SU-DHL-6 (cell line): ENCODE results near the gene CHPF2.
A peak's percentile ranks its signal among the peaks of the same experiment; 100 is the strongest.

Experiments used
- H2AFZ ChIP-seq: fragments of 200-600 bp; sonication (generic); 2 replicates; pipeline ENCODE4 v1.6.1; 2014; ENCODE audit warnings: low read depth, mild to moderate bottlenecking, moderate library complexity, mixed read lengths, antibody characterized with exemption, low read length; ENCODE audit not compliant: severe bottlenecking
- H3F3A ChIP-seq: fragments of 200-600 bp; shearing (Covaris generic); 2 replicates; pipeline ENCODE4 v1.6.0; 2016; ENCODE audit warnings: antibody characterized with exemption, mild to moderate bottlenecking; ENCODE audit not compliant: insufficient read depth
- H3K27ac ChIP-seq: fragments of 200-600 bp; sonication (generic); 2 replicates; pipeline ENCODE4 v1.5.1; 2016; ENCODE audit warnings: low read depth, mild to moderate bottlenecking, low read length, moderate library complexity, mixed read lengths
- H3K27me3 ChIP-seq: fragments of 200-600 bp; sonication (generic), shearing (Covaris generic); 2 replicates; pipeline ENCODE4 v1.6.0; 2014; ENCODE audit warnings: mild to moderate bottlenecking, low read length
- H3K36me3 ChIP-seq: fragments of 200-600 bp; sonication (generic); 2 replicates; pipeline ENCODE4 v1.6.1; 2014; ENCODE audit warnings: mild to moderate bottlenecking, low read length, mixed read lengths
- H3K4me2 ChIP-seq: fragments of 300-600, 200-600 bp; shearing (Covaris generic), sonication (generic); 2 replicates; pipeline ENCODE4 v1.6.0; 2014; ENCODE audit warnings: low read length, low read depth, mild to moderate bottlenecking; ENCODE audit not compliant: poor library complexity, severe bottlenecking
- H3K4me3 ChIP-seq: fragments of 200-600 bp; sonication (generic); 2 replicates; pipeline ENCODE4 v1.5.1; 2014; ENCODE audit warnings: antibody characterized with exemption, low read length, mild to moderate bottlenecking, mixed read lengths; ENCODE audit not compliant: insufficient read depth, poor library complexity, severe bottlenecking
- H3K79me2 ChIP-seq: fragments of 200-600 bp; sonication (generic); 2 replicates; pipeline ENCODE4 v1.6.1; 2014; ENCODE audit warnings: mild to moderate bottlenecking, low read length, moderate library complexity; ENCODE audit not compliant: insufficient read depth
- H3K9ac ChIP-seq: fragments of 200-600 bp; sonication (generic); 2 replicates; pipeline ENCODE4 v1.7.0; 2014; ENCODE audit warnings: mild to moderate bottlenecking, low read length
- H3K9me2 ChIP-seq: fragments of 200-600 bp; sonication (generic); replicated peaks from 2 replicates; pipeline ENCODE4 v1.6.1; 2014; ENCODE audit warnings: low read length; ENCODE audit not compliant: insufficient read depth
- H3K9me3 ChIP-seq: fragments of 200-600 bp; sonication (generic); 2 replicates; pipeline ENCODE4 v1.6.1; 2014; ENCODE audit warnings: low read length, mixed read lengths; ENCODE audit not compliant: insufficient read depth
- H4K20me1 ChIP-seq: fragments of 200-600 bp; sonication (generic); 2 replicates; pipeline ENCODE4 v1.6.1; 2014; ENCODE audit warnings: low read depth, mild to moderate bottlenecking, antibody characterized with exemption, low read length, moderate library complexity, mixed read lengths
- EZH2phosphoT487 ChIP-seq: fragments of 200-600 bp; sonication (generic), shearing (Covaris generic); conservative IDR thresholded peaks from 2 replicates; pipeline ENCODE4 v1.6.1; 2018; ENCODE audit warnings: mild to moderate bottlenecking, antibody characterized with exemption, low read length, moderate library complexity, mixed read lengths
- TF ChIP-seq, protein P1 (sequence below): fragments of 200-600 bp; sonication (generic); IDR thresholded peaks from one replicate; pipeline ENCODE4 v1.5.1; 2017; ENCODE audit warnings: antibody characterized with exemption, mild to moderate bottlenecking, low read length, moderate library complexity; ENCODE audit not compliant: insufficient read depth, poor library complexity, severe bottlenecking

CHPF2 gene

DNA sequence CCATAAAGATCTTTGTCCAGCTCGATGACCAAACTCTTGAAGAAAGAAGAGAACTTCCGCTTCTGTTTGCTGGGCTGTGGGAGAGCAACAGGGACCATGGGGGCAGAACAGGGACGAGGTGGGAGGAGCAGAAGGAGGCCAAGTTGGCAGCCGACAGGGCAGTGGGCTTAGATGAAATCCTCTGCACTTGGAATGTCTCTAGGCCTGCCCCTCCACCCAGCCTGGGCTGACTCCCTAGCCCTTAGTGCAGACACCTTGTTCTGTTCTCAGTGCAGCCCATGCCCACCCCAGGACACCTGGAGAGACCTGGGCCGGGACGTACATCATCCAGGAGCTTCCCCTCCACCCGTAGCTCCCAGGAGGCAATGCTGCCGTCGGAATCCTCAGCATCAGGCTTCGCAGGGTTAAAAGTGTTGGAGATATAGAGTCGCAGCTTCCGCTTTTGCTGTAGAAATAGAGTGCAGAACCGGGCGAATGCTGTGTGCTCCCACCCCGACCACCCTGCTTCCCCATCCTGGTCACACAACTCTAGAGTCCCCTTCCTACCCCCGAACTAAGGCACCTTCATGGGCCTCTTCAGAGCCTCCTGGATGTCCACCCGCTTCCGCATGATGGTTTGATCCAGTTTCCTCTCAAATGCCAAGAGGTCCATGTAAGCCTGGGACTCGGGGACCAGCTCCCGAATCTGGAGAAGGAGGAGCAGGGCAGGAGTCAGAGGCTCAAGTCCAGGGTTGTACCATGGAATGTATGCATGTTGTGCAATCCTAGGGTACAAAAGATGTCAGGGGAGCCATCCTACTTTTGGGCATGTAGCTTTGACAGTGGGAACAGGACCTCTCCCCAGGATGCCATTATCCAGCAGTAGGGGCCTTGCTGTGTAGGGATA lies 10.1 kb downstream of the CHPF2 start:
- no peak overlapping the region for H3K9ac ChIP-seq
- no peaks in the 10 kb centered on the region for H3K27me3 ChIP-seq
- H3K27ac ChIP-seq = no peak overlapping the region
- H3F3A ChIP-seq = no peaks in the 10 kb centered on the region
- H3K9me2 ChIP-seq = no peaks in the 10 kb centered on the region
- H2AFZ ChIP-seq = no peak overlapping the region
- H3K9me3 ChIP-seq = no peaks in the 10 kb centered on the region
- no peak overlapping the region for H3K4me2 ChIP-seq
- no peaks in the 10 kb centered on the region for H4K20me1 ChIP-seq
- H3K4me3 ChIP-seq = no peak overlapping the region
- no peaks in the 10 kb centered on the region for H3K36me3 ChIP-seq
- H3K79me2 ChIP-seq = no peaks in the 10 kb centered on the region
- TF ChIP-seq, protein P1, sequence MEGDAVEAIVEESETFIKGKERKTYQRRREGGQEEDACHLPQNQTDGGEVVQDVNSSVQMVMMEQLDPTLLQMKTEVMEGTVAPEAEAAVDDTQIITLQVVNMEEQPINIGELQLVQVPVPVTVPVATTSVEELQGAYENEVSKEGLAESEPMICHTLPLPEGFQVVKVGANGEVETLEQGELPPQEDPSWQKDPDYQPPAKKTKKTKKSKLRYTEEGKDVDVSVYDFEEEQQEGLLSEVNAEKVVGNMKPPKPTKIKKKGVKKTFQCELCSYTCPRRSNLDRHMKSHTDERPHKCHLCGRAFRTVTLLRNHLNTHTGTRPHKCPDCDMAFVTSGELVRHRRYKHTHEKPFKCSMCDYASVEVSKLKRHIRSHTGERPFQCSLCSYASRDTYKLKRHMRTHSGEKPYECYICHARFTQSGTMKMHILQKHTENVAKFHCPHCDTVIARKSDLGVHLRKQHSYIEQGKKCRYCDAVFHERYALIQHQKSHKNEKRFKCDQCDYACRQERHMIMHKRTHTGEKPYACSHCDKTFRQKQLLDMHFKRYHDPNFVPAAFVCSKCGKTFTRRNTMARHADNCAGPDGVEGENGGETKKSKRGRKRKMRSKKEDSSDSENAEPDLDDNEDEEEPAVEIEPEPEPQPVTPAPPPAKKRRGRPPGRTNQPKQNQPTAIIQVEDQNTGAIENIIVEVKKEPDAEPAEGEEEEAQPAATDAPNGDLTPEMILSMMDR = no peak
- no peak for TF ChIP-seq EZH2phosphoT487

DNA sequence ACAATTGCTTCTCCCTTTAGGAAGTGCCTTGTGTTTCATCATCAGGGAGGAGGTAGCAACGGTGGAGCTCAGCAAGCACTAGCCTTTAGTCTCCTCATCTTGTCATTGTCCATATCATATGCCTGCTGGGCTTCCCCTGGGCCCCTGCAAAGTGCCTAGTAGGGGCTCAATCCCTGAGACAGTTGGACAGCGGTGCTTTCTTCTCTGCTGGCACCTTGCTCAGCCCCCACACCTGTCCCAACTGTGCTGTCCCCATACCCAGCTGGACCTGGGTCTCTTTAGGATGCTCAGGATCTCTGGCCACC lies 10.7 kb downstream of the CHPF2 start:
- TF ChIP-seq, protein P1 = no peak
- no peak for TF ChIP-seq EZH2phosphoT487
- Histone ChIP-seq H3K79me2 (no peaks in the 10 kb centered on the region), H3K4me2 (peak overlapping the region; percentile 19), H3K9ac (no peak overlapping the region), H3K9me2 (no peaks in the 10 kb centered on the region), H3K27me3 (no peaks in the 10 kb centered on the region), H3K36me3 (no peaks in the 10 kb centered on the region), H3K27ac (no peak overlapping the region), H4K20me1 (no peaks in the 10 kb centered on the region), H3K9me3 (no peaks in the 10 kb centered on the region), H3K4me3 (no peak overlapping the region), H3F3A (no peaks in the 10 kb centered on the region), H2AFZ (no peak overlapping the region)

DNA sequence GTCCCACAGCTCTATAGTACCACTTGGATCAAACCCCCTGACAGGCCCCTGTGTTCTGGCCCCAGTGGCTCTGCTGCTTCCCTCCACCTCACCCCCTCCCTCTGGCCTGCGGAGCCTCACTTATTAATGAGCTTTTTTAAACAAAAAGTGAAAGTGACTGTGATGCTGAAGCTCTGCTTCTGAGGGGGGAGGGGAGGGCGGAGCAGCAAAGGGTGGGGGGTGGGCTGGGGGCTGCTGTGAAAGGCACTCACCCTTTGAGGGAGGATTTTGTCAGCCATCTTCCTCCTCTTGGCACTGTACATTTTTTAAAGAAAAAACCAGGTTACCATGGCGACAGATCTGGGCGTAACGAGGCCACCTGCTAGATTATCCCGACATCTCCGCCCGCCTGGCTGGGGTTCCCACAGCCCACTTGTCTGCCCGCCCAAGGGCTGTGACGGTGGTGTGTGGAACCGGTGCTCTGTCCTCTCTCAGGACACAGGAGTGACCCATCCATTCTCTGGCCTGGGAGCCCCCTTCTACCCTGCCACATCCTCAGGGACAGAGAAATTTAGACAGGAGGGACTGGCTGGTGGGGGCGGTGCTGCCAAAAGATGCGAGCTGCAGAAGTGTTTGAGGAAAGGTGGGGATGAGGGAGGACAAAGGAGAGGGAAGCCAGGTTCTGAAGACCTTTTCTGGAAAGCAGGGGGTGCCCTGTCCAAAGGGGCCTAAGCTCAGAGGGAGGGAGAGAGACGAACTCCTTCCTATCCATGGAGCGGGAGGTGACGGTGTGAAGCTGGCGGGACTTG lies 11.3 kb downstream of the CHPF2 start:
- Histone ChIP-seq H3K4me2 (peak overlapping the region; percentile 19), H3K4me3 (no peak overlapping the region), H3K36me3 (no peaks in the 10 kb centered on the region)

More for the DNA sequence above, 11.3 kb downstream of the CHPF2 start:
- Histone ChIP-seq H3K9me3 (no peaks in the 10 kb centered on the region), H4K20me1 (no peaks in the 10 kb centered on the region), H3K27me3 (no peaks in the 10 kb centered on the region), H3K79me2 (no peaks in the 10 kb centered on the region), H3K9me2 (no peaks in the 10 kb centered on the region), H3K27ac (no peak overlapping the region), H3F3A (no peaks in the 10 kb centered on the region), H3K9ac (no peak overlapping the region), H2AFZ (no peak overlapping the region)
- TF ChIP-seq EZH2phosphoT487 = no peak
- TF ChIP-seq, protein P1 = no peak
